ENCODE data around the gene NPSR1. TPM values are rescaled to one million over a fixed set of nuclear protein-coding genes. Genes with fewer than 3 reads are reported as not detected.

Gene NPSR1
- total RNA-seq (2022), result not detected in 2 replicates
- percentile 0 among the genes with signal in this experiment for Bru-seq, nascent RNA
- BruChase-seq, experiment 1, labeled RNA remaining after a 6-hour chase, result not detected
- BruChase-seq, experiment 2, labeled RNA remaining after a 2-hour chase, result percentile 0 among the genes with signal in this experiment
- long read RNA-seq, result 0 reads

- Mint-ChIP-seq H3K4me3 (ENCODE audit: unreplicated experiment) (no peak within 1 kb of the TSS), H3K27ac (ENCODE audit: low read depth, unreplicated experiment) (no peak within 1 kb of the TSS), H3K9me3 (ENCODE audit: unreplicated experiment) (peaks cover 11% of the 10 kb centered on the region), H3K27me3 (ENCODE audit: insufficient read depth, unreplicated experiment) (peaks cover 7% of the 10 kb centered on the region), H3K36me3 (ENCODE audit: insufficient read depth, unreplicated experiment) (no peaks in the 10 kb centered on the region), H3K4me1 (ENCODE audit: insufficient read depth, unreplicated experiment) (no peaks in the 10 kb centered on the region)
- ChIA-PET POLR2A (no interaction called here), CTCF (interaction anchor here (0.9 to 1.3 kb wide), 2 partner anchors 18 to 45 kb away, joined by 3 to 5 read pairs; no protein-coding TSS in a partner anchor)
- intact Hi-C loops (cut with micrococcal nuclease), result no loop called here
- DNase-seq (ENCODE audit: unreplicated experiment), result no peak
- no TSS peak for BruUV-seq (replicated peaks)
- TF ChIP-seq CTCF (IDR thresholded peaks at IDR 0.05; ENCODE audit: unreplicated experiment), result no peak
These were observed at the start of gene NPSR1 for GRCh38 chr7:34657632-34658268. Gene NPSR1, plus strand, starts transcription at chr7:34658218. Its CDS starts 195 bp downstream, at chr7:34658413.

GRCh38 chr7:34612661-34613060 lies 45.4 kb upstream of the NPSR1 start:
- BruUV-seq (replicated peaks), result no TSS peak
- no peak overlapping the region for H3K27ac Mint-ChIP-seq (ENCODE audit: low read depth, unreplicated experiment)
- intact Hi-C loops (cut with micrococcal nuclease), result no loop called here
- POLR2A ChIA-PET, result no interaction called here
- no peak for TF ChIP-seq CTCF (IDR thresholded peaks at IDR 0.05; ENCODE audit: unreplicated experiment)
- no peaks in the 10 kb centered on the region for H3K36me3 Mint-ChIP-seq (ENCODE audit: insufficient read depth, unreplicated experiment)
- CTCF ChIA-PET, result interaction anchor here (0.5 to 1.4 kb wide), 5 partner anchors 17 to 811 kb away, joined by 3 to 5 read pairs (median 3); no protein-coding TSS in a partner anchor
- H3K4me1 Mint-ChIP-seq (ENCODE audit: insufficient read depth, unreplicated experiment), result peaks cover 8% of the 10 kb centered on the region
- H3K27me3 Mint-ChIP-seq (ENCODE audit: insufficient read depth, unreplicated experiment), result no peaks in the 10 kb centered on the region
- H3K4me3 Mint-ChIP-seq (ENCODE audit: unreplicated experiment), result no peak overlapping the region
- no peaks in the 10 kb centered on the region for H3K9me3 Mint-ChIP-seq (ENCODE audit: unreplicated experiment)
- peak; percentile 12 for DNase-seq (ENCODE audit: unreplicated experiment)

- Mint-ChIP-seq H3K9me3 (ENCODE audit: unreplicated experiment) (no peaks in the 10 kb centered on the region), H3K27me3 (ENCODE audit: insufficient read depth, unreplicated experiment) (no peaks in the 10 kb centered on the region), H3K4me1 (ENCODE audit: insufficient read depth, unreplicated experiment) (no peaks in the 10 kb centered on the region), H3K4me3 (ENCODE audit: unreplicated experiment) (no peak overlapping the region), H3K36me3 (ENCODE audit: insufficient read depth, unreplicated experiment) (no peaks in the 10 kb centered on the region), H3K27ac (ENCODE audit: low read depth, unreplicated experiment) (no peak overlapping the region)
- no peak for DNase-seq (ENCODE audit: unreplicated experiment)
- no TSS peak for BruUV-seq (replicated peaks)
- CTCF ChIA-PET, result interaction anchor here (0.6 to 1.0 kb wide), 2 partner anchors 107 to 300 kb away, joined by 3 read pairs; no protein-coding TSS in a partner anchor
- POLR2A ChIA-PET, result no interaction called here
- TF ChIP-seq CTCF (IDR thresholded peaks at IDR 0.05; ENCODE audit: unreplicated experiment), result no peak
- intact Hi-C loops (cut with micrococcal nuclease), result no loop called here
These were observed 37.6 kb upstream of the NPSR1 start for GRCh38 chr7:34620425-34620824.

- ChIA-PET POLR2A (no interaction called here), CTCF (no interaction called here)
- Mint-ChIP-seq H3K27me3 (ENCODE audit: insufficient read depth, unreplicated experiment) (no peaks in the 10 kb centered on the region), H3K4me3 (ENCODE audit: unreplicated experiment) (no peak overlapping the region), H3K27ac (ENCODE audit: low read depth, unreplicated experiment) (no peak overlapping the region), H3K4me1 (ENCODE audit: insufficient read depth, unreplicated experiment) (no peaks in the 10 kb centered on the region), H3K36me3 (ENCODE audit: insufficient read depth, unreplicated experiment) (no peaks in the 10 kb centered on the region), H3K9me3 (ENCODE audit: unreplicated experiment) (no peaks in the 10 kb centered on the region)
- BruUV-seq (replicated peaks), result no TSS peak
- DNase-seq (ENCODE audit: unreplicated experiment), result no peak
- no peak for TF ChIP-seq CTCF (IDR thresholded peaks at IDR 0.05; ENCODE audit: unreplicated experiment)
- intact Hi-C loops (cut with micrococcal nuclease), result no loop called here
These were observed 35.8 kb upstream of the NPSR1 start for GRCh38 chr7:34622182-34622581.
